WTC11 (cell line): ENCODE data around the gene ALDH3A2.

Experiments
- CTCF ChIP-seq: fragments of 200-600 bp; IDR thresholded peaks from 2 replicates; pipeline ENCODE4 v1.8.0; 2022; ENCODE audit warnings: antibody characterized with exemption
- NFE2L1 ChIP-seq: sonication (generic); formaldehyde crosslinking; IDR thresholded peaks from 2 replicates; pipeline ENCODE4 v1.8.1; 2023; ENCODE audit warnings: missing genetic modification reagents
- NFYB ChIP-seq: sonication (generic); formaldehyde crosslinking; conservative IDR thresholded peaks from 2 replicates; pipeline ENCODE4 v1.8.0; 2022; ENCODE audit warnings: low read depth, missing genetic modification reagents
- NR2C2 ChIP-seq: sonication (generic); formaldehyde crosslinking; IDR thresholded peaks from 2 replicates; pipeline ENCODE4 v1.8.0; 2022; ENCODE audit warnings: mild to moderate bottlenecking, missing genetic modification reagents
- STAT6 ChIP-seq: sonication (generic); formaldehyde crosslinking; conservative IDR thresholded peaks from 2 replicates; pipeline ENCODE4 v1.8.1; 2023; ENCODE audit warnings: mild to moderate bottlenecking, low read depth, missing genetic modification reagents, moderate library complexity
- TEAD1 ChIP-seq: sonication (generic); formaldehyde crosslinking; IDR thresholded peaks from 2 replicates; pipeline ENCODE4 v1.8.0; 2022; ENCODE audit warnings: mild to moderate bottlenecking, missing genetic modification reagents
- USF2 ChIP-seq: sonication (generic); formaldehyde crosslinking; IDR thresholded peaks from 2 replicates; pipeline ENCODE4 v1.8.1; 2023; ENCODE audit warnings: mild to moderate bottlenecking, missing genetic modification reagents, moderate library complexity
- ZNF138 ChIP-seq: sonication (generic); formaldehyde crosslinking; conservative IDR thresholded peaks from 2 replicates; pipeline ENCODE4 v1.8.1; 2022; ENCODE audit warnings: mild to moderate bottlenecking, moderate library complexity, missing genetic modification reagents
- ZNF263 ChIP-seq: sonication (generic); formaldehyde crosslinking; IDR thresholded peaks from 2 replicates; pipeline ENCODE4 v1.8.1; 2022; ENCODE audit warnings: low read depth, mild to moderate bottlenecking, moderate library complexity, missing genetic modification reagents

GRCh38 chr17:19642373-19642893 lies 6.1 kb upstream of the ALDH3A2 start:
- no peak for TF ChIP-seq CTCF
- no peak for TF ChIP-seq USF2
- TF ChIP-seq NR2C2 (CRISPR knock-in tag), result no peak
- TF ChIP-seq STAT6 (CRISPR knock-in tag), result no peak
- TF ChIP-seq ZNF263, result no peak
- no peak for TF ChIP-seq TEAD1 (CRISPR knock-in tag)
- TF ChIP-seq NFE2L1 (CRISPR knock-in tag), result no peak
- TF ChIP-seq ZNF138 (CRISPR knock-in tag), result no peak
- no peak for TF ChIP-seq NFYB
